GM13977 (cell line): Measurements from ENCODE around the gene EPS8L3.

ENCODE experiments used
- DNase-seq: peaks from one replicate; pipeline ENCODE4 v3.0.0; 2012; ENCODE audit warnings: low spot score
- in situ Hi-C: fragments of 300-500 bp; cut with MboI; formaldehyde crosslinking; loops from one replicate; pipeline ENCODE4 v1.12.0; 2022; ENCODE audit warnings: low sequenced_read_pairs, low pct_unique_long_range_greater_than_20kb, mixed read lengths, inconsistent platforms; ENCODE audit not compliant: unreplicated experiment
- TF ChIP-seq, protein P1 (sequence below): IDR thresholded peaks from 2 replicates; pipeline ENCODE4 v1.5.1; 2012; ENCODE audit warnings: mild to moderate bottlenecking, control low read depth; ENCODE audit not compliant: insufficient read depth; ENCODE audit errors: extremely low read depth, missing control alignments

Gene EPS8L3

DNA sequence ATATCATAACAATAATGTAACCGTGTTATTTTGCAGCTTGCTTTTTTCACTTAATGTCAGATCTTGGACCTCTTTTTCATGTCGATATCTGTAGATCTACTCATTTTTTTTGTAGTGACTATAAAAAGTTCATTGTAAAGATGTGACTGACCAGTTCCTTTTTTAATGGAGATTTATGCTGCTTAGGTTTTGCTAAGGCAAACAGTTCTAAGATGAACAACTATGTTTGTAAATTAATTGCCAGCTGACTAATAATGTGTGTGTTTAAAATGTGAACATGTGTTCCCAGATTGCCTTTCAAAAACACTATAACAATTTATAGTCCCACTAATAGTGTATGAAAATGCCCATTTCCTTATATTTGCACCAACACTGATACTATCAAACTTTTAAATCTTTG lies 18.1 kb upstream of the EPS8L3 start:
- TF ChIP-seq, protein P1, sequence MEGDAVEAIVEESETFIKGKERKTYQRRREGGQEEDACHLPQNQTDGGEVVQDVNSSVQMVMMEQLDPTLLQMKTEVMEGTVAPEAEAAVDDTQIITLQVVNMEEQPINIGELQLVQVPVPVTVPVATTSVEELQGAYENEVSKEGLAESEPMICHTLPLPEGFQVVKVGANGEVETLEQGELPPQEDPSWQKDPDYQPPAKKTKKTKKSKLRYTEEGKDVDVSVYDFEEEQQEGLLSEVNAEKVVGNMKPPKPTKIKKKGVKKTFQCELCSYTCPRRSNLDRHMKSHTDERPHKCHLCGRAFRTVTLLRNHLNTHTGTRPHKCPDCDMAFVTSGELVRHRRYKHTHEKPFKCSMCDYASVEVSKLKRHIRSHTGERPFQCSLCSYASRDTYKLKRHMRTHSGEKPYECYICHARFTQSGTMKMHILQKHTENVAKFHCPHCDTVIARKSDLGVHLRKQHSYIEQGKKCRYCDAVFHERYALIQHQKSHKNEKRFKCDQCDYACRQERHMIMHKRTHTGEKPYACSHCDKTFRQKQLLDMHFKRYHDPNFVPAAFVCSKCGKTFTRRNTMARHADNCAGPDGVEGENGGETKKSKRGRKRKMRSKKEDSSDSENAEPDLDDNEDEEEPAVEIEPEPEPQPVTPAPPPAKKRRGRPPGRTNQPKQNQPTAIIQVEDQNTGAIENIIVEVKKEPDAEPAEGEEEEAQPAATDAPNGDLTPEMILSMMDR, result no peak
- DNase-seq, result no peak
- in situ Hi-C loops, result no loop called here

DNA sequence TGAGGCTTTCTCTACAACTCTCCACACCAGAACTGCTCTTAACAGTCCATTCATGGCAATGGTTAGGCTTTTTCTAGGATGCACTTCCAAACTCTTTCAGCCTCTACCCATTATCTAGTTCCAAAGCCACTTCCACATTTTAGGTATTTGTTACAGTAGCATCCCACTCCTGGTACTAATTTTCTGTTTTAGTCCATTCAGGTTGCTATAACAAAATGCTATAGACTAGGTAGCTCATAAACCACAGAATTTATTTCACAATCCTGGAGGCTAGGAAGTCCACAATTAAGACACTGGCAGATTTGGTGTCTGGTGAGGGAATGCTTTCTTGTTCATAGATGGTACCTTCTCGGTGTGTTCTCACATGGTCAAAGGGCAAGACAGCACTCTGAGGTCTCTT lies 17.3 kb upstream of the EPS8L3 start:
- TF ChIP-seq, protein P1, result no peak
- DNase-seq, result no peak
- in situ Hi-C loops, result no loop called here

GRCh38 chr1:109777980-109778625 lies 14.4 kb upstream of the EPS8L3 start:
- in situ Hi-C loops, result loop anchor here (5.0 to 10.0 kb wide), 2 partner anchors 209 to 233 kb away; partner anchors contain the start of gene GNAI3
- TF ChIP-seq, protein P1, result no peak
- no peak for DNase-seq

DNA sequence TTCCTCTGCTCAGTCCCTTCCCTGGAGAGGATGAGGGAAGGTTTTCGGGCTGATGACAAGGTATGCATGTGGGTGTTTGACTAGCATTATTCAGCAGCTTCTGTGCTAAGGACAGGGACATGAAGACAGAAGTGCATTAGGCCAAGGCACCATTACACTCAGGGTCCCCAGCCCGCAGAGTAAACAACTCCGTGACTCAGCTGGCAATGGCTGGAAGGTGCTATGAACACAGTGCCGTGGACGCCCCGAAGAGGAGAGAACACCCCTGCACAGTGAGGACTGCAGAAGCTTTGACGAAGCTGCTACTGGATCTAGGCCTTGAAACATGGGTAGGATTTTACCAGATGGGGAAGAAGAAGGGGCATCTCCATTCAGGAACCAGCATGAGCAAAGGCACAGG lies 13.7 kb upstream of the EPS8L3 start:
- in situ Hi-C loops, result loop anchor here (5.0 to 10.0 kb wide), 2 partner anchors 210 to 233 kb away; partner anchors contain the start of gene GNAI3
- no peak for DNase-seq
- TF ChIP-seq, protein P1, result no peak

DNA sequence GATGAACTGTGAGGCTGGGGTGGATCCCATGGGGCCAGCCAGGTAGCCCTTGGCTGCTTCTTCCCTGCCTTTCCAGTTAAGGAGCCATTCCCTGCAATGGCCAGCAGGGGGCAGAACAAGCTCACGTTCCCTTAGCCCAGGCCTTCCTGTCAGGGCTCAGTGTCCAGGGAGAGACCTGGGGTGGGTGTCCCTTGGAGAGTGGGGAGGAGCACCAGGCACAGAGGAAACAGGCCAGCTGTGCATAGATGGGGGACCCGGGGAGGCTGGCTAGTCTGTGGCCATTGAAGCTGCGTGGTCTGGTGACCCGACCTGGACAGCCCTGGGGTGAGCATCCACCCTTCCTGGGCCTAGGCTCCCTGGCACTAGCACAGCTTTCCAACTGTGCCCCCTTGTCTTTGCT lies 13.2 kb upstream of the EPS8L3 start:
- DNase-seq, result peak; percentile 84
- TF ChIP-seq, protein P1, result peak; percentile 97
- in situ Hi-C loops, result loop anchor here (5.0 to 10.0 kb wide), 2 partner anchors 210 to 232 kb away; partner anchors contain the start of gene GNAI3

DNA sequence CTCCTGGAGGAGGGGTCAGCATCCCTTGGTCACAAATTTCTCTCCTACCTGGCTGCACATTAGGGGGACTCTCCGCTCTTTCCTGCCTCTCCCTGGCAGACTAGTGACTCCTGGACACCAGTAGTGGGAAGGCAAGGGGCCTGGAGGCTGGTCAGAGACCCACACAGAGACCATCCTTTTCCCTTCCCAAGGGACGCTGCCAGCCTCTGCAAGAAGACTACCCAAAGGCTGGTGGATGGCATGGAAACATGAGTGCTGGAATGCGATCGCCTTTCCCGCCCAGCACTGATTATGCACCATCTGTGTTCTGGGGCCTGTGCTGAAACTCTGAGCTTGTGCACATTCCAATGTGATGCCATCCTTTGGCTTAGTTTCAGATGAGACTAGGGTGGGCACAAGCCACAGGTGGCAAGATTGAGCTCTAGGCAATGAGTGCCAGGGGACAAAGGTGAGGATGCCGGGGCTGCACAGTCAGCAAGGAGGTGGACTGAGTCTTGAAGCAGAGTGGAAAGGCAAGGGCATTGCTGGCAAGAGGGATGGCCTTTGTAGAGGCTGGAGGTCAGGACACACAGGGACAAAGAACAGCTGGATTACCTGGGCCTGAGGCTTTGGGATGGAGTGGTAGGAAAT lies 12.6 kb upstream of the EPS8L3 start:
- in situ Hi-C loops, result loop anchor here (5.0 to 10.0 kb wide), 2 partner anchors 211 to 232 kb away; partner anchors contain the start of gene GNAI3
- TF ChIP-seq, protein P1, result peak; percentile 12
- no peak for DNase-seq
